H1 (cell line): Measurements from ENCODE around the gene ATP6V1C2. TPM values are rescaled to one million over a fixed set of nuclear protein-coding genes. Genes with fewer than 3 reads are reported as not detected.

Experiments
- CTCF ChIA-PET: fragments of 300-600 bp; sonication (Branson Sonifier 250); formaldehyde crosslinking; loops from one replicate; lab custom pipeline; 2021; ENCODE audit not compliant: partially characterized antibody; lab: Charles Lee
- POLR2A ChIA-PET: fragments of 300-600 bp; sonication (Branson Sonifier 250); formaldehyde crosslinking; loops from one replicate; lab custom pipeline; 2021; ENCODE audit warnings: inconsistent platforms; ENCODE audit not compliant: partially characterized antibody; lab: Charles Lee
- DNase-seq, 2 experiments: peaks; one replicate each; pipeline versions ENCODE4 v3.0.0 to v3.0.0-alpha.2; 2010 to 2022; ENCODE audit warnings: low spot score in 2 of 2, low read depth in 1 of 2, mixed read lengths in 1 of 2
- FAIRE-seq: peaks from 2 replicates; lab custom pipeline; 2011; peaks lifted over from hg19 to GRCh38; lab: Jason Lieb, UNC
- H2AFZ ChIP-seq: 2 replicates; pipeline ENCODE4 v1.8.1; 2012; ENCODE audit warnings: low read length, inconsistent platforms
- H2AK5ac ChIP-seq: 2 replicates; pipeline ENCODE4 v1.6.1; 2013; ENCODE audit warnings: low read depth, low read length
- H2BK120ac ChIP-seq: replicated peaks from 2 replicates; pipeline ENCODE3; 2013; ENCODE audit warnings: low read depth, low read length, inconsistent platforms
- H2BK12ac ChIP-seq: 2 replicates; pipeline ENCODE4 v1.6.1; 2013; ENCODE audit warnings: low read depth, low read length
- H2BK15ac ChIP-seq: 2 replicates; pipeline ENCODE4 v1.6.1; 2013; ENCODE audit warnings: low read length
- H2BK20ac ChIP-seq: 2 replicates; pipeline ENCODE4 v1.6.1; 2013; ENCODE audit warnings: low read length
- H2BK5ac ChIP-seq: 2 replicates; pipeline ENCODE4 v1.6.1; 2013; ENCODE audit warnings: low read depth, low read length
- H3K14ac ChIP-seq: 2 replicates; pipeline ENCODE4 v1.6.1; 2013; ENCODE audit warnings: inconsistent platforms; ENCODE audit not compliant: insufficient read length
- H3K18ac ChIP-seq: 2 replicates; pipeline ENCODE4 v1.6.1; 2013; ENCODE audit warnings: low read length; ENCODE audit errors: extremely low read depth
- H3K23ac ChIP-seq: 2 replicates; pipeline ENCODE4 v1.6.1; 2013; ENCODE audit warnings: inconsistent platforms; ENCODE audit not compliant: insufficient read length
- H3K23me2 ChIP-seq: 2 replicates; pipeline ENCODE4 v1.6.1; 2013; ENCODE audit warnings: low read depth, low read length
- H3K27ac ChIP-seq: 2 replicates; pipeline ENCODE4 v1.6.1; 2011; ENCODE audit warnings: low read depth, low read length, inconsistent platforms
- H3K27me3 ChIP-seq, 4 experiments: replicated peaks in 1 of 4; 1 replicate in 1 of 4; 2 replicates in 3 of 4; pipeline versions ENCODE4 v1.6.1 to v1.8.1; 2011 to 2013; ENCODE audit warnings: low read length in 3 of 4, mild to moderate bottlenecking in 3 of 4, inconsistent platforms in 2 of 4, mixed read lengths in 2 of 4, moderate library complexity in 1 of 4; ENCODE audit not compliant: control insufficient read depth in 3 of 4, insufficient read depth in 3 of 4; ENCODE audit errors: extremely low read depth in 1 of 4
- H3K36me3 ChIP-seq, 4 experiments: 2 replicates each; pipeline versions ENCODE4 v1.6.1 to v1.8.1; 2011 to 2013; ENCODE audit warnings: mild to moderate bottlenecking in 4 of 4, low read length in 3 of 4, moderate library complexity in 2 of 4, control low read depth in 1 of 4, inconsistent platforms in 1 of 4; ENCODE audit not compliant: insufficient read depth in 4 of 4, control insufficient read depth in 2 of 4
- H3K4ac ChIP-seq: replicated peaks from 2 replicates; pipeline ENCODE3; 2013; ENCODE audit warnings: low read length, low read depth, mixed read lengths, inconsistent platforms; ENCODE audit not compliant: insufficient read length
- H3K4me1 ChIP-seq, 4 experiments: replicated peaks in 1 of 4; 1 replicate in 1 of 4; 2 replicates in 3 of 4; pipeline versions ENCODE4 v1.6.1 to v1.8.1; 2011 to 2013; ENCODE audit warnings: low read length in 3 of 4, inconsistent platforms in 2 of 4, mixed read lengths in 1 of 4; ENCODE audit not compliant: insufficient read depth in 4 of 4, control insufficient read depth in 3 of 4
- H3K4me2 ChIP-seq, 2 experiments: 2 replicates each; pipeline versions ENCODE4 v1.6.1 to v1.8.1; 2011 to 2013; ENCODE audit warnings: low read depth in 2 of 2, low read length in 2 of 2, control low read depth in 1 of 2, inconsistent platforms in 1 of 2, mild to moderate bottlenecking in 1 of 2; ENCODE audit not compliant: insufficient read depth in 1 of 2
- H3K4me3 ChIP-seq, 4 experiments: fragments of 200-600, 300-600 bp in 1 of 4; sonication (generic), shearing (Covaris generic), sonication (Bioruptor Twin) in 1 of 4; 2 replicates each; pipeline versions ENCODE4 v1.5.1 to v1.8.1; 2011 to 2016; ENCODE audit warnings: low read length in 4 of 4, low read depth in 3 of 4, control low read depth in 2 of 4, inconsistent platforms in 2 of 4, mild to moderate bottlenecking in 2 of 4, mixed read lengths in 1 of 4, moderate library complexity in 1 of 4; ENCODE audit not compliant: insufficient read depth in 2 of 4; ENCODE audit errors: extremely low read depth in 1 of 4
- H3K56ac ChIP-seq: replicated peaks from 2 replicates; pipeline ENCODE3; 2013; ENCODE audit warnings: low read depth, mild to moderate bottlenecking, mixed read lengths, low read length, inconsistent platforms; ENCODE audit not compliant: insufficient read length
- H3K79me1 ChIP-seq: 2 replicates; pipeline ENCODE4 v1.6.1; 2013; ENCODE audit warnings: low read depth, low read length, control low read depth
- H3K79me2 ChIP-seq, 2 experiments: 2 replicates each; pipeline versions ENCODE4 v1.6.1 to v1.8.1; 2012 to 2013; ENCODE audit warnings: low read length in 2 of 2, mild to moderate bottlenecking in 2 of 2, inconsistent platforms in 1 of 2; ENCODE audit not compliant: insufficient read depth in 2 of 2, control insufficient read depth in 1 of 2
- H3K9ac ChIP-seq, 4 experiments: replicated peaks in 1 of 4; 1 replicate in 1 of 4; 2 replicates in 3 of 4; pipeline versions ENCODE4 v1.6.1 to v1.8.1; 2011 to 2013; ENCODE audit warnings: low read depth in 3 of 4, low read length in 3 of 4, control low read depth in 2 of 4, mild to moderate bottlenecking in 2 of 4, moderate library complexity in 2 of 4, inconsistent platforms in 1 of 4; ENCODE audit errors: extremely low read depth in 1 of 4
- H3K9me3 ChIP-seq, 2 experiments: 2 replicates each; pipeline versions ENCODE4 v1.6.1 to v1.8.1; 2012 to 2013; ENCODE audit warnings: mild to moderate bottlenecking in 2 of 2, moderate library complexity in 2 of 2, control low read depth in 1 of 2, inconsistent platforms in 1 of 2, low read depth in 1 of 2, low read length in 1 of 2, mixed read lengths in 1 of 2; ENCODE audit not compliant: insufficient read depth in 2 of 2
- H4K20me1 ChIP-seq, 2 experiments: replicated peaks in 1 of 2; 2 replicates each; pipeline versions ENCODE3 to v1.8.1; 2011 to 2013; ENCODE audit warnings: inconsistent platforms in 2 of 2, low read length in 2 of 2, mild to moderate bottlenecking in 1 of 2; ENCODE audit not compliant: insufficient read depth in 2 of 2, control insufficient read depth in 1 of 2
- H4K5ac ChIP-seq: 2 replicates; pipeline ENCODE4 v1.6.1; 2013; ENCODE audit warnings: low read length, low read depth, mixed read lengths, inconsistent platforms; ENCODE audit not compliant: insufficient read length
- H4K8ac ChIP-seq: 2 replicates; pipeline ENCODE4 v1.8.0; 2013; ENCODE audit warnings: mild to moderate bottlenecking, moderate library complexity, low read length, inconsistent platforms; ENCODE audit not compliant: insufficient read depth; ENCODE audit errors: extremely low read depth
- H4K91ac ChIP-seq: replicated peaks from 2 replicates; pipeline ENCODE3; 2013; ENCODE audit warnings: low read length, mixed read lengths, inconsistent platforms; ENCODE audit not compliant: insufficient read length
- SIX5 ChIP-seq: IDR thresholded peaks from 2 replicates; pipeline ENCODE4 v1.6.1; 2011; ENCODE audit warnings: mild to moderate bottlenecking, low read depth, low read length
- SP2 ChIP-seq: IDR thresholded peaks from 2 replicates; pipeline ENCODE4 v1.6.1; 2012; ENCODE audit warnings: mild to moderate bottlenecking, low read length, inconsistent platforms
- TEAD4 ChIP-seq: IDR thresholded peaks from 2 replicates; pipeline ENCODE4 v1.6.1; 2012; ENCODE audit warnings: low read depth, low read length, inconsistent platforms, mixed read lengths
- WGBS, 2 experiments: shearing (Covaris generic) in 1 of 2; methylation state at CpG; one replicate each; pipeline versions ENCODE4 v1.1.6 to v1.1.7; 2013 to 2015; ENCODE audit warnings: low lambda C conversion rate in 2 of 2, mixed read lengths in 2 of 2, inconsistent platforms in 1 of 2, low coverage in 1 of 2, missing lambda C conversion rate in 1 of 2; ENCODE audit not compliant: insufficient replicate concordance in 2 of 2, insufficient coverage in 1 of 2, insufficient read length in 1 of 2; ENCODE audit errors: extremely low coverage in 1 of 2, missing lambda C conversion rate in 1 of 2; 5-methylcytosine and 5-hydroxymethylcytosine counted together
- polyA plus RNA-seq, 7 experiments: library from polyadenylated mRNA; depleted of rRNA in 3 of 7; stranded (reverse) in 5 of 7; unstranded in 2 of 7; fragments of >200 nt in 5 of 7; fragments of 200-250 nt in 2 of 7; gene quantifications; 1 replicate in 5 of 7; 2 replicates in 1 of 7; 4 replicates in 1 of 7; pipeline versions ENCODE4 v1.2.1 to v1.2.3, GENCODE V29; 2011 to 2013; ENCODE audit warnings: missing spikeins in 2 of 7, mixed read lengths in 2 of 7
- total RNA-seq: library from RNA; stranded (reverse); fragmentation: NEBNext Ultra II Directional; extraction: Animal tissue kit (Norgen Biotek cat#: 25700); gene quantifications from 2 replicates; pipeline ENCODE4 v1.2.1, GENCODE V29; 2021

ATP6V1C2 gene
- total and polyA plus RNA-seq, 2 of the 8 experiments (the other 6 are each of a cell fraction or from before 2014, with no cell fraction given) = 0.29 to 0.74 TPM

- CTCF ChIA-PET = interaction anchor here (0.6 to 0.8 kb wide), 2 partner anchors 12 to 369 kb away, joined by 3 read pairs; a partner anchor contains a TSS
- Histone ChIP-seq H3K36me3 (no peaks in the 10 kb centered on the region), H4K5ac (no peak overlapping the region), H4K20me1 (no peaks in the 10 kb centered on the region), H3K14ac (no peak overlapping the region), H3K27me3 (no peaks in the 10 kb centered on the region), H3K4ac (no peak overlapping the region), H3K56ac (no peak overlapping the region), H3K4me2 (no peak overlapping the region), H2AFZ (no peak overlapping the region), H2BK15ac (no peak overlapping the region), H2BK20ac (no peak overlapping the region), H3K18ac (no peak overlapping the region), H4K8ac (no peak overlapping the region), H2AK5ac (no peak overlapping the region), H4K91ac (no peak overlapping the region), H3K27ac (no peak overlapping the region), H2BK12ac (no peak overlapping the region), H3K79me1 (no peaks in the 10 kb centered on the region), H3K4me1 (peaks cover 0 to 8% (median 0%) of the 10 kb centered on the region in 4 experiments; a peak in 2 of 7 replicates), H2BK120ac (no peak overlapping the region), H3K9ac (no peak overlapping the region), H3K23me2 (no peaks in the 10 kb centered on the region), H3K9me3 (no peaks in the 10 kb centered on the region), H3K23ac (no peak overlapping the region), H3K79me2 (no peaks in the 10 kb centered on the region), H2BK5ac (no peak overlapping the region), H3K4me3 (no peak overlapping the region)
- no peak for FAIRE-seq
- 91% methylated on average over 9 of the region's 9 CpGs; no CpG with 5 or more reads in 1 of the 2 experiments for WGBS, 2 experiments
- POLR2A ChIA-PET = no interaction called here
- TF ChIP-seq SIX5 (no peak), SP2 (no peak), TEAD4 (0 out of 2 replicates have a peak, but pooled peaks have one; percentile 16)
- no peak for DNase-seq
Measured at GRCh38 chr2:10763461-10763800, 42.0 kb downstream of the ATP6V1C2 start.
